KMS-11 (cell line): ENCODE data around the gene DUSP1.

Experiments used
- H2AFZ ChIP-seq: fragments of 200-600 bp; sonication (generic); 2 replicates; pipeline ENCODE4 v1.6.1; 2016; ENCODE audit warnings: antibody characterized with exemption, mixed run types, low read depth
- H3K27ac ChIP-seq: fragments of 200-600 bp; sonication (generic); 2 replicates; pipeline ENCODE4 v1.6.1; 2016; ENCODE audit warnings: mild to moderate bottlenecking, mixed run types
- H3K27me3 ChIP-seq: fragments of 200-600 bp; sonication (generic); 2 replicates; pipeline ENCODE4 v1.6.1; 2017; ENCODE audit warnings: mild to moderate bottlenecking, low read depth, mixed run types, moderate library complexity; ENCODE audit not compliant: insufficient read depth
- H3K36me3 ChIP-seq: fragments of 200-600 bp; sonication (generic); 2 replicates; pipeline ENCODE4 v1.6.1; 2017; ENCODE audit warnings: mild to moderate bottlenecking, mixed run types; ENCODE audit not compliant: insufficient read depth
- H3K4me1 ChIP-seq: fragments of 200-600 bp; sonication (generic); 2 replicates; pipeline ENCODE4 v1.6.1; 2016; ENCODE audit warnings: mild to moderate bottlenecking, low read depth, mixed run types; ENCODE audit not compliant: poor library complexity, severe bottlenecking
- H3K4me2 ChIP-seq: fragments of 200-600 bp; sonication (generic); 2 replicates; pipeline ENCODE4 v1.7.0; 2016; ENCODE audit warnings: mild to moderate bottlenecking, mixed run types
- H3K4me3 ChIP-seq: fragments of 200-600 bp; sonication (generic); IDR thresholded peaks from 2 replicates; pipeline ENCODE4 v1.6.1; 2017; ENCODE audit warnings: low read depth, low read length, mixed read lengths; ENCODE audit not compliant: insufficient read depth
- H3K79me2 ChIP-seq: fragments of 200-600 bp; sonication (generic); 2 replicates; pipeline ENCODE4 v1.6.1; 2016; ENCODE audit warnings: low read depth, mixed run types; ENCODE audit not compliant: insufficient read depth
- H3K9ac ChIP-seq: fragments of 200-600 bp; sonication (generic); 2 replicates; pipeline ENCODE4 v1.6.1; 2016; ENCODE audit warnings: mild to moderate bottlenecking, mixed run types
- H4K20me1 ChIP-seq: fragments of 200-600 bp; sonication (generic); 2 replicates; pipeline ENCODE4 v1.6.1; 2016; ENCODE audit warnings: mild to moderate bottlenecking, mixed run types; ENCODE audit not compliant: insufficient read depth
- CTCF ChIP-seq: fragments of 200-600 bp; sonication (generic); conservative IDR thresholded peaks from 2 replicates; pipeline ENCODE4 v1.6.1; 2017; ENCODE audit warnings: low read depth, mild to moderate bottlenecking, antibody characterized with exemption, low read length, moderate library complexity, mixed read lengths

The DUSP1 gene

DNA sequence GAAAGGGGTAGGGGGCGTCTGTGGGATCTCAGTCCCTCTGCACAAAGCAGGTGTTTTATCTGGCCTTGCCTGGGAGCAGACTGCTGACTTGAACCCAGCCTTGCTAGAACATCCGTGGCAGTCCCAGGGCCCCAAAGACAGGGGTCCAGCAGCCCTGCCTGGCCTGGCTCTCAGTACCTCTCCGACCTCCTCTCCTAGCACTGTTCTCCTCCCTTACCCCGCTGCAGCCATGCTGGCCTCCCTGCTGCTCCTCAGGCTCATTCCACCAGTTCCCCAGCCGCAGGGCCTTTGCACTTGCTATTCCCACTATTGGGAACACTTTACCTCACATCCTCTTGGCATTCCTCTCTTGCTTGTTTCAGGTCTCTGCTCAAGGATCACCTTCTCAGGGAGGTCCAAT, 45.2 kb downstream of the DUSP1 start:
- Histone ChIP-seq H3K27ac (no peak overlapping the region), H3K4me1 (no peaks in the 10 kb centered on the region), H3K4me3 (no peak overlapping the region), H3K79me2 (no peaks in the 10 kb centered on the region), H3K4me2 (no peak overlapping the region), H4K20me1 (no peaks in the 10 kb centered on the region), H3K9ac (no peak overlapping the region), H2AFZ (no peak overlapping the region), H3K36me3 (no peaks in the 10 kb centered on the region), H3K27me3 (no peaks in the 10 kb centered on the region)
- TF ChIP-seq CTCF = no peak

- Histone ChIP-seq H3K27me3 (no peaks in the 10 kb centered on the region), H2AFZ (no peak overlapping the region), H3K9ac (no peak overlapping the region), H4K20me1 (no peaks in the 10 kb centered on the region), H3K79me2 (no peaks in the 10 kb centered on the region), H3K4me3 (no peak overlapping the region), H3K4me2 (no peak overlapping the region), H3K27ac (no peak overlapping the region), H3K4me1 (no peaks in the 10 kb centered on the region), H3K36me3 (no peaks in the 10 kb centered on the region)
- no peak for TF ChIP-seq CTCF
Measured at GRCh38 chr5:172725273-172725672, 45.7 kb downstream of the DUSP1 start.

- no peak overlapping the region for H3K9ac ChIP-seq
- no peak overlapping the region for H3K4me2 ChIP-seq
- H3K4me1 ChIP-seq = no peaks in the 10 kb centered on the region
- H4K20me1 ChIP-seq = no peaks in the 10 kb centered on the region
- TF ChIP-seq CTCF = no peak
- H3K27me3 ChIP-seq = no peaks in the 10 kb centered on the region
- no peak overlapping the region for H3K27ac ChIP-seq
- H3K4me3 ChIP-seq = no peak overlapping the region
- no peaks in the 10 kb centered on the region for H3K36me3 ChIP-seq
- no peak overlapping the region for H2AFZ ChIP-seq
- no peaks in the 10 kb centered on the region for H3K79me2 ChIP-seq
Measured at GRCh38 chr5:172724242-172725183, 46.5 kb downstream of the DUSP1 start.

GRCh38 chr5:172723508-172723907, 47.5 kb downstream of the DUSP1 start:
- H3K27ac ChIP-seq = no peak overlapping the region
- no peaks in the 10 kb centered on the region for H3K36me3 ChIP-seq
- no peak for TF ChIP-seq CTCF
- no peak overlapping the region for H3K4me3 ChIP-seq
- no peak overlapping the region for H3K9ac ChIP-seq
- no peaks in the 10 kb centered on the region for H3K4me1 ChIP-seq
- H3K27me3 ChIP-seq = no peaks in the 10 kb centered on the region
- H4K20me1 ChIP-seq = no peaks in the 10 kb centered on the region
- no peaks in the 10 kb centered on the region for H3K79me2 ChIP-seq
- H3K4me2 ChIP-seq = no peak overlapping the region
- H2AFZ ChIP-seq = no peak overlapping the region
